Activated CD4-positive, alpha-beta memory T cell treated with anti-CD3 and anti-CD28 coated beads, Interleukin-2, amount 10 ng/mL, durations not matched to agents 7 days and 5 days (primary cell): ENCODE measurements around the gene TMEM209. TPM values are rescaled to one million over a fixed set of nuclear protein-coding genes. Genes with fewer than 3 reads are reported as not detected.
"Not testable (repeated sequence)": the region's sequence is repeated elsewhere in the genome, so short reads cannot be mapped to it uniquely, and the experiment has no call there.

Source experiments
- CTCF ChIA-PET: fragments of 350-600 bp; sonication (Branson Sonifier 250); formaldehyde crosslinking; loops from one replicate; lab custom pipeline; 2021; ENCODE audit warnings: antibody characterized with exemption, inconsistent platforms; lab: Charles Lee
- POLR2A ChIA-PET: fragments of 350-600 bp; sonication (Branson Sonifier 250); formaldehyde crosslinking; loops from one replicate; lab custom pipeline; 2021; ENCODE audit warnings: antibody characterized with exemption; lab: Charles Lee
- DNase-seq: peaks from one replicate; pipeline ENCODE4 v3.0.0-alpha.2; 2020
- H3K27ac Mint-ChIP-seq: one replicate; pipeline ENCODE4 v1.8.0; 2021; ENCODE audit warnings: mild to moderate bottlenecking, mixed read lengths
- H3K27me3 Mint-ChIP-seq: one replicate; pipeline ENCODE4 v1.8.0; 2021; ENCODE audit warnings: mixed read lengths
- H3K36me3 Mint-ChIP-seq: one replicate; pipeline ENCODE4 v1.8.0; 2021; ENCODE audit warnings: low read depth, mixed read lengths
- H3K4me1 Mint-ChIP-seq: one replicate; pipeline ENCODE4 v1.8.0; 2021; ENCODE audit warnings: mixed read lengths
- H3K4me3 Mint-ChIP-seq: one replicate; pipeline ENCODE4 v1.8.0; 2021; ENCODE audit warnings: mild to moderate bottlenecking, mixed read lengths
- H3K9me3 Mint-ChIP-seq: one replicate; pipeline ENCODE4 v1.8.0; 2021; ENCODE audit warnings: mixed read lengths
- total RNA-seq, 2 experiments: library from RNA; stranded (reverse); gene quantifications; one replicate each; pipeline ENCODE4 v1.2.3, GENCODE V29; 2021

The TMEM209 gene
- 10 to 100 TPM; 35.5 to 35.7 TPM for total RNA-seq

GRCh38 chr7:130205084-130205947 is at the start of gene TMEM209:
TSS of gene TMEM209 (minus strand) at chr7:130205406. CDS start at chr7:130205375, 31 bp downstream.
- Mint-ChIP-seq H3K4me3 (peak within 1 kb of the TSS; percentile 97), H3K27ac (peak within 1 kb of the TSS; percentile 94), H3K9me3 (no peaks in the 10 kb centered on the region), H3K27me3 (no peaks in the 10 kb centered on the region), H3K36me3 (peaks cover 26% of the 10 kb centered on the region), H3K4me1 (peaks cover 42% of the 10 kb centered on the region)
- ChIA-PET CTCF (interaction anchor here (0.8 to 2.3 kb wide), 9 partner anchors 9 to 627 kb away, joined by 3 to 9 read pairs (median 4); partner anchors contain the start of genes CEP41 and KLHDC10), POLR2A (interaction anchor here (0.6 to 2.2 kb wide), 23 partner anchors 8 to 772 kb away, joined by 3 to 27 read pairs (median 4); partner anchors contain the start of genes CEP41, KLHDC10, STRIP2 and ZC3HC1)
- peak; percentile 95 for DNase-seq

- H3K27ac Mint-ChIP-seq: no peak overlapping the region
Measured at GRCh38 chr7:130254555-130254954, 49.3 kb upstream of the TMEM209 start.

GRCh38 chr7:130249626-130250025 is 44.4 kb upstream of the TMEM209 start:
- CTCF ChIA-PET: interaction anchor here (0.6 kb wide), 1 partner anchor 9 kb away, joined by 5 read pairs; no protein-coding TSS in a partner anchor
- DNase-seq, POLR2A ChIA-PET, H3K36me3 Mint-ChIP-seq, H3K4me3 Mint-ChIP-seq, H3K4me1 Mint-ChIP-seq, H3K27ac Mint-ChIP-seq, H3K9me3 Mint-ChIP-seq: not testable (repeated sequence)
- peaks cover 39% of the 10 kb centered on the region for H3K27me3 Mint-ChIP-seq

More at GRCh38 chr7:130254555-130254954, 49.3 kb upstream of the TMEM209 start:
- peaks cover 6% of the 10 kb centered on the region for H3K9me3 Mint-ChIP-seq
- ChIA-PET CTCF (no interaction called here), POLR2A (no interaction called here)
- H3K36me3 Mint-ChIP-seq: peaks cover 2% of the 10 kb centered on the region
- no peaks in the 10 kb centered on the region for H3K4me1 Mint-ChIP-seq
- DNase-seq: no peak
- H3K27me3 Mint-ChIP-seq: peaks cover 29% of the 10 kb centered on the region
- no peak overlapping the region for H3K4me3 Mint-ChIP-seq

GRCh38 chr7:130248842-130249241 is 43.6 kb upstream of the TMEM209 start:
- H3K27ac Mint-ChIP-seq, POLR2A ChIA-PET: not testable (repeated sequence)
- CTCF ChIA-PET: interaction anchor here (0.7 kb wide), 1 partner anchor 235 kb away, joined by 3 read pairs; no protein-coding TSS in a partner anchor

GRCh38 chr7:130246491-130246890 is 41.3 kb upstream of the TMEM209 start:
- H3K4me3 Mint-ChIP-seq, H3K9me3 Mint-ChIP-seq, DNase-seq, H3K36me3 Mint-ChIP-seq, POLR2A ChIA-PET, CTCF ChIA-PET, H3K27ac Mint-ChIP-seq: not testable (repeated sequence)
- peaks cover 34% of the 10 kb centered on the region for H3K27me3 Mint-ChIP-seq
- peaks cover 15% of the 10 kb centered on the region for H3K4me1 Mint-ChIP-seq

More at GRCh38 chr7:130248842-130249241, 43.6 kb upstream of the TMEM209 start:
- H3K27me3 Mint-ChIP-seq: peaks cover 44% of the 10 kb centered on the region
- not testable (repeated sequence) for H3K36me3 Mint-ChIP-seq, DNase-seq, H3K9me3 Mint-ChIP-seq, H3K4me3 Mint-ChIP-seq, H3K4me1 Mint-ChIP-seq

- POLR2A ChIA-PET, H3K9me3 Mint-ChIP-seq, H3K4me3 Mint-ChIP-seq, DNase-seq, H3K27ac Mint-ChIP-seq, H3K36me3 Mint-ChIP-seq: not testable (repeated sequence)
- Mint-ChIP-seq H3K27me3 (peaks cover 28% of the 10 kb centered on the region), H3K4me1 (peaks cover 15% of the 10 kb centered on the region)
- CTCF ChIA-PET: interaction anchor here (0.8 to 1.4 kb wide), 5 partner anchors 33 to 515 kb away, joined by 3 to 11 read pairs (median 3); partner anchors contain the start of gene CEP41
Measured at GRCh38 chr7:130243486-130243885, 38.3 kb upstream of the TMEM209 start.

- DNase-seq: peak; percentile 53
- Mint-ChIP-seq H3K36me3 (no peaks in the 10 kb centered on the region), H3K4me3 (no peak overlapping the region), H3K27ac (no peak overlapping the region), H3K4me1 (peaks cover 15% of the 10 kb centered on the region), H3K9me3 (no peaks in the 10 kb centered on the region), H3K27me3 (peaks cover 29% of the 10 kb centered on the region)
- ChIA-PET POLR2A (no interaction called here), CTCF (interaction anchor here (0.7 to 1.9 kb wide), 3 partner anchors 16 to 516 kb away, joined by 3 to 12 read pairs (median 3); no protein-coding TSS in a partner anchor)
Measured at GRCh38 chr7:130242198-130243014, 37.2 kb upstream of the TMEM209 start.

- no peak for DNase-seq
- H3K9me3 Mint-ChIP-seq: no peaks in the 10 kb centered on the region
- ChIA-PET CTCF (interaction anchor here (0.6 to 1.5 kb wide), 5 partner anchors 9 to 592 kb away, joined by 3 to 5 read pairs (median 5); no protein-coding TSS in a partner anchor), POLR2A (no interaction called here)
- H3K27me3 Mint-ChIP-seq: peaks cover 39% of the 10 kb centered on the region
- no peak overlapping the region for H3K27ac Mint-ChIP-seq
- H3K4me1 Mint-ChIP-seq: peaks cover 15% of the 10 kb centered on the region
- H3K36me3 Mint-ChIP-seq: no peaks in the 10 kb centered on the region
- no peak overlapping the region for H3K4me3 Mint-ChIP-seq
Measured at GRCh38 chr7:130240240-130240639, 35.0 kb upstream of the TMEM209 start.

- H3K27ac Mint-ChIP-seq, H3K36me3 Mint-ChIP-seq, H3K4me1 Mint-ChIP-seq, H3K9me3 Mint-ChIP-seq, H3K4me3 Mint-ChIP-seq, POLR2A ChIA-PET, CTCF ChIA-PET, DNase-seq: not testable (repeated sequence)
- H3K27me3 Mint-ChIP-seq: peaks cover 17% of the 10 kb centered on the region
Measured at GRCh38 chr7:130236361-130236760, 31.2 kb upstream of the TMEM209 start.

- Mint-ChIP-seq H3K9me3 (no peaks in the 10 kb centered on the region), H3K27me3 (peaks cover 15% of the 10 kb centered on the region), H3K4me1 (no peaks in the 10 kb centered on the region), H3K4me3 (no peak overlapping the region), H3K36me3 (no peaks in the 10 kb centered on the region), H3K27ac (no peak overlapping the region)
- DNase-seq: no peak
- POLR2A ChIA-PET: no interaction called here
- CTCF ChIA-PET: interaction anchor here (0.6 kb wide), 1 partner anchor 251 kb away, joined by 3 read pairs; no protein-coding TSS in a partner anchor
Measured at GRCh38 chr7:130234078-130234477, 28.9 kb upstream of the TMEM209 start.

- Mint-ChIP-seq H3K4me1 (no peaks in the 10 kb centered on the region), H3K9me3 (no peaks in the 10 kb centered on the region), H3K4me3 (no peak overlapping the region), H3K27me3 (peaks cover 12% of the 10 kb centered on the region), H3K27ac (no peak overlapping the region), H3K36me3 (no peaks in the 10 kb centered on the region)
- ChIA-PET CTCF (no interaction called here), POLR2A (no interaction called here)
- DNase-seq: no peak
Measured at GRCh38 chr7:130232209-130232608, 27.0 kb upstream of the TMEM209 start.

GRCh38 chr7:130231792-130232191 is 26.6 kb upstream of the TMEM209 start:
- Mint-ChIP-seq H3K9me3 (no peaks in the 10 kb centered on the region), H3K27ac (no peak overlapping the region), H3K4me1 (no peaks in the 10 kb centered on the region), H3K4me3 (no peak overlapping the region), H3K36me3 (no peaks in the 10 kb centered on the region), H3K27me3 (peaks cover 9% of the 10 kb centered on the region)
- no peak for DNase-seq
- CTCF ChIA-PET: no interaction called here
- POLR2A ChIA-PET: no interaction called here
